HepG2 (cell line): ENCODE results near the gene VASN. TPM values are rescaled to one million over a fixed set of nuclear protein-coding genes. Genes with fewer than 3 reads are reported as not detected.

Experiments
- ATAC-seq: fragments of 200-7000 bp; cut with Tn5 transposase; 3 replicates; pipeline ENCODE4 v1.9.1; 2020; ENCODE audit warnings: mild to moderate bottlenecking, moderate library complexity
- BruUV-seq: library from RNA; stranded (reverse); fragments of 400-500 nt; replicated peaks from 2 replicates; lab custom pipeline; 2021; lab: Mats Ljungman, UMichigan
- CTCF ChIA-PET: fragments of 300-600 bp; formaldehyde crosslinking; extraction: SDS; loops from one replicate; lab custom pipeline; 2021; ENCODE audit warnings: low total read pairs, inconsistent platforms, low intra/inter-chr PET ratio; lab: Yijun Ruan, JAX
- POLR2A ChIA-PET: fragments of 350-600 bp; sonication (Branson Sonifier 250); formaldehyde crosslinking; loops from one replicate; lab custom pipeline; 2020; ENCODE audit warnings: antibody characterized with exemption, inconsistent platforms; lab: Yijun Ruan, JAX
- DNase-seq: peaks from one replicate; pipeline ENCODE4 v3.0.0-alpha.2; 2015; ENCODE audit warnings: low spot score
- FAIRE-seq: peaks from 3 replicates; lab custom pipeline; 2011; peaks lifted over from hg19 to GRCh38; lab: Jason Lieb, UNC
- H2AFZ ChIP-seq: one replicate; pipeline ENCODE4 v1.6.1; 2011; ENCODE audit warnings: low read length, inconsistent platforms
- H3K27ac ChIP-seq: fragments of 300-600 bp; 3 replicates; pipeline ENCODE4 v1.8.0; 2011; ENCODE audit warnings: mixed run types, mild to moderate bottlenecking, mixed read lengths, low read length, inconsistent platforms; ENCODE audit not compliant: insufficient read depth; ENCODE audit errors: extremely low read length
- H3K27me3 ChIP-seq, 2 experiments: fragments of 200-600 bp in 1 of 2; 2 replicates in 1 of 2; 3 replicates in 1 of 2; pipeline versions ENCODE4 v1.6.0 to v1.8.0; 2011; ENCODE audit warnings: low read length in 2 of 2, mild to moderate bottlenecking in 2 of 2, moderate library complexity in 2 of 2, inconsistent platforms in 1 of 2; ENCODE audit not compliant: insufficient read depth in 2 of 2, control insufficient read depth in 1 of 2
- H3K36me3 ChIP-seq, 2 experiments: fragments of 200-600 bp in 1 of 2; replicated peaks in 1 of 2; 2 replicates in 1 of 2; 3 replicates in 1 of 2; pipeline versions ENCODE4 v1.5.1 to v1.8.0; 2011; ENCODE audit warnings: low read length in 2 of 2, inconsistent platforms in 1 of 2; ENCODE audit not compliant: insufficient read depth in 2 of 2, control insufficient read depth in 1 of 2
- H3K4me1 ChIP-seq: 2 replicates; pipeline ENCODE4 v1.5.1; 2012; ENCODE audit warnings: low read length, inconsistent platforms; ENCODE audit not compliant: insufficient read depth
- H3K4me2 ChIP-seq: 2 replicates; pipeline ENCODE4 v1.6.0; 2011; ENCODE audit warnings: low read depth, low read length, inconsistent platforms
- H3K4me3 ChIP-seq, 3 experiments: fragments of 200-600 bp in 1 of 3; sonication (generic), shearing (Covaris generic) in 1 of 3; replicated peaks in 1 of 3; 2 replicates each; pipeline ENCODE4 v1.5.1; 2011 to 2016; ENCODE audit warnings: low read length in 3 of 3, inconsistent platforms in 2 of 3, low read depth in 2 of 3, mild to moderate bottlenecking in 2 of 3, control low read depth in 1 of 3, mixed read lengths in 1 of 3; ENCODE audit not compliant: insufficient read depth in 1 of 3
- H3K79me2 ChIP-seq: one replicate; pipeline ENCODE4 v1.6.1; 2011; ENCODE audit warnings: low read length, inconsistent platforms; ENCODE audit not compliant: insufficient read depth
- H3K9ac ChIP-seq: 2 replicates; pipeline ENCODE4 v1.6.0; 2011; ENCODE audit warnings: mild to moderate bottlenecking, low read depth, low read length, inconsistent platforms; ENCODE audit not compliant: insufficient read depth
- H3K9me3 ChIP-seq: 2 replicates; pipeline ENCODE4 v1.5.1; 2012; ENCODE audit warnings: mild to moderate bottlenecking, low read length
- H4K20me1 ChIP-seq: 2 replicates; pipeline ENCODE4 v1.6.0; 2011; ENCODE audit warnings: inconsistent platforms, mild to moderate bottlenecking, low read length, moderate library complexity; ENCODE audit not compliant: insufficient read depth
- AGO1 ChIP-seq: fragments of 200-400 bp; formaldehyde crosslinking; IDR thresholded peaks from 2 replicates; pipeline ENCODE4 v1.6.1; 2017; ENCODE audit warnings: mild to moderate bottlenecking, low read depth, low read length, moderate library complexity; ENCODE audit not compliant: poor library complexity, severe bottlenecking
- CENPX ChIP-seq: sonication (generic); formaldehyde crosslinking; IDR thresholded peaks from 2 replicates; pipeline ENCODE4 v1.9.0; 2021; ENCODE audit warnings: mild to moderate bottlenecking, missing genetic modification reagents, moderate library complexity
- MAX ChIP-seq: IDR thresholded peaks from 2 replicates; pipeline ENCODE4 v1.6.1; 2012; ENCODE audit warnings: inconsistent platforms
- MEF2D ChIP-seq: sonication (generic); formaldehyde crosslinking; IDR thresholded peaks from 2 replicates; pipeline ENCODE4 v1.5.1; 2020; ENCODE audit warnings: mild to moderate bottlenecking, missing genetic modification reagents
- PRDM10 ChIP-seq: sonication (generic); formaldehyde crosslinking; IDR thresholded peaks from 2 replicates; pipeline ENCODE4 v1.4.0; 2020; ENCODE audit warnings: low read depth, missing genetic modification reagents
- ZFX ChIP-seq: sonication (generic); formaldehyde crosslinking; IDR thresholded peaks from 2 replicates; pipeline ENCODE4 v1.4.0; 2020; ENCODE audit warnings: mild to moderate bottlenecking, low read depth, missing genetic modification reagents, moderate library complexity
- WGBS: methylation state at CpG from one replicate; pipeline ENCODE4 v1.1.6; 2017; ENCODE audit warnings: low lambda C conversion rate; 5-methylcytosine and 5-hydroxymethylcytosine counted together
- in situ Hi-C: cut with HindIII; loops from 2 replicates; pipeline ENCODE4 v1.10.0; 2017; ENCODE audit warnings: low pct_unique_long_range_greater_than_20kb; ENCODE audit not compliant: extremely low pct_ligation_motif_present
- intact Hi-C: fragments of 100-400 bp; cut with micrococcal nuclease; formaldehyde crosslinking; loops from one replicate; pipeline ENCODE4 v1.10.0; 2022; ENCODE audit not compliant: unreplicated experiment
- polyA plus RNA-seq, 8 experiments: library from polyadenylated mRNA; depleted of rRNA in 3 of 8; stranded (reverse) in 7 of 8; unstranded in 1 of 8; fragments of >200 nt; fragmentation: Illumina TruSeq in 4 of 8; extraction: Trizol in 4 of 8; gene quantifications; 2 replicates each; pipeline versions ENCODE4 v1.2.1 to v1.2.3, GENCODE V29; 2011 to 2016; ENCODE audit warnings: low read depth in 4 of 8, missing spikeins in 1 of 8, mixed read lengths in 1 of 8; ENCODE audit not compliant: insufficient read depth in 1 of 8
- total RNA-seq, 5 experiments: library from RNA; depleted of rRNA; stranded (reverse); fragments of >200 nt; fragmentation: Illumina TruSeq; extraction: Trizol; gene quantifications; 2 replicates each; pipeline ENCODE4 v1.2.3, GENCODE V29; 2016; ENCODE audit warnings: low read depth in 1 of 5
- TF ChIP-seq, protein P1 (sequence below): sonication (generic); formaldehyde crosslinking; IDR thresholded peaks from 2 replicates; pipeline ENCODE4 v1.5.0; 2020; ENCODE audit warnings: missing genetic modification reagents, mild to moderate bottlenecking, borderline replicate concordance
- TF ChIP-seq, protein P2 (sequence below): sonication (generic); formaldehyde crosslinking; IDR thresholded peaks from 2 replicates; pipeline ENCODE4 v1.4.0; 2020; ENCODE audit warnings: missing genetic modification reagents
- TF ChIP-seq, protein P3 (sequence below): sonication (generic); formaldehyde crosslinking; IDR thresholded peaks from 2 replicates; pipeline ENCODE4 v1.5.1; 2020; ENCODE audit warnings: mild to moderate bottlenecking, missing genetic modification reagents, moderate library complexity

Gene VASN
- total and polyA plus RNA-seq, 2 of the 13 experiments (the other 11 are each of a cell fraction or from before 2014, with no cell fraction given) = 8.4 to 18.2 TPM

GRCh38 chr16:4389051-4389955 is 17.7 kb downstream of the VASN start:
- intact Hi-C loops (no loop called here), in situ Hi-C loops (loop anchor here (5.0 kb wide), 1 partner anchor 37 kb away; the partner anchor contains the start of gene PAM16)
- Histone ChIP-seq H3K79me2 (no peaks in the 10 kb centered on the region), H4K20me1 (peaks cover under 1% of the 10 kb centered on the region; the same call in 1 of the 2 replicates), H3K27ac (peak overlapping the region; percentile 31), H2AFZ (no peak overlapping the region), H3K4me1 (peaks cover 20% of the 10 kb centered on the region), H3K9me3 (no peaks in the 10 kb centered on the region), H3K9ac (no peak overlapping the region), H3K36me3 (peaks cover 0 to 3% of the 10 kb centered on the region in 2 experiments; a peak in 2 of 5 replicates), H3K4me3 (no peak overlapping the region), H3K4me2 (peak overlapping the region; percentile 28; the same call in 1 of the 2 replicates), H3K27me3 (no peaks in the 10 kb centered on the region)
- BruUV-seq = no TSS peak
- ChIA-PET POLR2A (interaction anchor here (1.0 to 1.5 kb wide), 2 partner anchors 12 to 18 kb away, joined by 3 to 4 read pairs; partner anchors contain the start of gene VASN), CTCF (no interaction called here)
- DNase-seq (no peak), FAIRE-seq (peak; percentile 43), ATAC-seq (peak; percentile 18)
- 47% methylated on average over 12 of the region's 27 CpGs for WGBS
- TF ChIP-seq ZFX (CRISPR knock-in tag) = peak; percentile 41; the same call in 1 of the 2 replicates
- TF ChIP-seq, protein P1, sequence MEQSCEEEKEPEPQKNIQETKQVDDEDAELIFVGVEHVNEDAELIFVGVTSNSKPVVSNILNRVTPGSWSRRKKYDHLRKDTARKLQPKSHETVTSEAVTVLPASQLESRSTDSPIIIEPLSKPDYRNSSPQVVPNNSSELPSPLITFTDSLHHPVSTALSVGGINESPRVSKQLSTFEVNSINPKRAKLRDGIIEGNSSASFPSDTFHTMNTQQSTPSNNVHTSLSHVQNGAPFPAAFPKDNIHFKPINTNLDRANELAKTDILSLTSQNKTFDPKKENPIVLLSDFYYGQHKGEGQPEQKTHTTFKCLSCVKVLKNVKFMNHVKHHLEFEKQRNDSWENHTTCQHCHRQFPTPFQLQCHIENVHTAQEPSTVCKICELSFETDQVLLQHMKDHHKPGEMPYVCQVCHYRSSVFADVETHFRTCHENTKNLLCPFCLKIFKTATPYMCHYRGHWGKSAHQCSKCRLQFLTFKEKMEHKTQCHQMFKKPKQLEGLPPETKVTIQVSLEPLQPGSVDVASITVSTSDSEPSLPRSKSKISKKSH = peak; percentile 20; the same call in 1 of the 2 replicates
- TF ChIP-seq AGO1 = peak; percentile 20
- TF ChIP-seq, protein P2, sequence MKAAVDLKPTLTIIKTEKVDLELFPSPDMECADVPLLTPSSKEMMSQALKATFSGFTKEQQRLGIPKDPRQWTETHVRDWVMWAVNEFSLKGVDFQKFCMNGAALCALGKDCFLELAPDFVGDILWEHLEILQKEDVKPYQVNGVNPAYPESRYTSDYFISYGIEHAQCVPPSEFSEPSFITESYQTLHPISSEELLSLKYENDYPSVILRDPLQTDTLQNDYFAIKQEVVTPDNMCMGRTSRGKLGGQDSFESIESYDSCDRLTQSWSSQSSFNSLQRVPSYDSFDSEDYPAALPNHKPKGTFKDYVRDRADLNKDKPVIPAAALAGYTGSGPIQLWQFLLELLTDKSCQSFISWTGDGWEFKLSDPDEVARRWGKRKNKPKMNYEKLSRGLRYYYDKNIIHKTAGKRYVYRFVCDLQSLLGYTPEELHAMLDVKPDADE (CRISPR knock-in tag) = no peak
- TF ChIP-seq, protein P3, sequence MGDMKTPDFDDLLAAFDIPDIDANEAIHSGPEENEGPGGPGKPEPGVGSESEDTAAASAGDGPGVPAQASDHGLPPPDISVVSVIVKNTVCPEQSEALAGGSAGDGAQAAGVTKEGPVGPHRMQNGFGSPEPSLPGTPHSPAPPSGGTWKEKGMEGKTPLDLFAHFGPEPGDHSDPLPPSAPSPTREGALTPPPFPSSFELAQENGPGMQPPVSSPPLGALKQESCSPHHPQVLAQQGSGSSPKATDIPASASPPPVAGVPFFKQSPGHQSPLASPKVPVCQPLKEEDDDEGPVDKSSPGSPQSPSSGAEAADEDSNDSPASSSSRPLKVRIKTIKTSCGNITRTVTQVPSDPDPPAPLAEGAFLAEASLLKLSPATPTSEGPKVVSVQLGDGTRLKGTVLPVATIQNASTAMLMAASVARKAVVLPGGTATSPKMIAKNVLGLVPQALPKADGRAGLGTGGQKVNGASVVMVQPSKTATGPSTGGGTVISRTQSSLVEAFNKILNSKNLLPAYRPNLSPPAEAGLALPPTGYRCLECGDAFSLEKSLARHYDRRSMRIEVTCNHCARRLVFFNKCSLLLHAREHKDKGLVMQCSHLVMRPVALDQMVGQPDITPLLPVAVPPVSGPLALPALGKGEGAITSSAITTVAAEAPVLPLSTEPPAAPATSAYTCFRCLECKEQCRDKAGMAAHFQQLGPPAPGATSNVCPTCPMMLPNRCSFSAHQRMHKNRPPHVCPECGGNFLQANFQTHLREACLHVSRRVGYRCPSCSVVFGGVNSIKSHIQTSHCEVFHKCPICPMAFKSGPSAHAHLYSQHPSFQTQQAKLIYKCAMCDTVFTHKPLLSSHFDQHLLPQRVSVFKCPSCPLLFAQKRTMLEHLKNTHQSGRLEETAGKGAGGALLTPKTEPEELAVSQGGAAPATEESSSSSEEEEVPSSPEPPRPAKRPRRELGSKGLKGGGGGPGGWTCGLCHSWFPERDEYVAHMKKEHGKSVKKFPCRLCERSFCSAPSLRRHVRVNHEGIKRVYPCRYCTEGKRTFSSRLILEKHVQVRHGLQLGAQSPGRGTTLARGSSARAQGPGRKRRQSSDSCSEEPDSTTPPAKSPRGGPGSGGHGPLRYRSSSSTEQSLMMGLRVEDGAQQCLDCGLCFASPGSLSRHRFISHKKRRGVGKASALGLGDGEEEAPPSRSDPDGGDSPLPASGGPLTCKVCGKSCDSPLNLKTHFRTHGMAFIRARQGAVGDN (CRISPR knock-in tag) = peak; percentile 74
- 0 out of 2 replicates have a peak, but pooled peaks have one; percentile 24 for TF ChIP-seq MEF2D
- no peak for TF ChIP-seq CENPX (CRISPR knock-in tag)
- peak; percentile 34; the same call in 1 of the 2 replicates for TF ChIP-seq MAX
- no peak for TF ChIP-seq PRDM10 (CRISPR knock-in tag)
